Natural killer cell (primary cell): ENCODE data around the gene ECHS1. TPM values are rescaled to one million over a fixed set of nuclear protein-coding genes. Genes with fewer than 3 reads are reported as not detected.

Experiments
- ATAC-seq, 3 donors: fragments of 150-1000 bp in 2 of 3; fragments of 200-7000 bp in 1 of 3; cut with Tn5 transposase; 1 replicate in 1 of 3; 2 replicates in 2 of 3; pipeline ENCODE4 v1.10.0; 2021; ENCODE audit warnings: mild to moderate bottlenecking in 2 of 3, moderate library complexity in 2 of 3
- DNase-seq, 2 donors: peaks; one replicate each; pipeline versions ENCODE4 v3.0.0 to v3.0.0-alpha.2; 2013 to 2021; ENCODE audit warnings: mixed read lengths in 1 of 2
- H3K27ac ChIP-seq: one replicate; pipeline ENCODE4 v1.5.1; 2013; ENCODE audit warnings: mild to moderate bottlenecking, low read length
- H3K27me3 ChIP-seq: one replicate; pipeline ENCODE4 v1.6.1; 2013; ENCODE audit warnings: low read length; ENCODE audit not compliant: control insufficient read depth, insufficient read depth
- H3K36me3 ChIP-seq: one replicate; pipeline ENCODE4 v1.6.1; 2013; ENCODE audit warnings: low read length; ENCODE audit not compliant: control insufficient read depth, insufficient read depth
- H3K4me1 ChIP-seq: one replicate; pipeline ENCODE4 v1.6.1; 2013; ENCODE audit warnings: low read length; ENCODE audit not compliant: control insufficient read depth, insufficient read depth
- H3K4me3 ChIP-seq: one replicate; pipeline ENCODE4 v1.5.1; 2013; ENCODE audit warnings: low read length
- H3K9me3 ChIP-seq: one replicate; pipeline ENCODE4 v1.6.1; 2013; ENCODE audit warnings: low read length; ENCODE audit not compliant: control insufficient read depth, insufficient read depth
- H3K27ac Mint-ChIP-seq, 2 donors: one replicate each; pipeline ENCODE4 v1.8.0; 2022; ENCODE audit warnings: mild to moderate bottlenecking in 2 of 2, mixed read lengths in 2 of 2, moderate library complexity in 1 of 2
- H3K27me3 Mint-ChIP-seq, 2 donors: one replicate each; pipeline ENCODE4 v1.8.0; 2022; ENCODE audit warnings: low read depth in 2 of 2, mixed read lengths in 2 of 2
- H3K36me3 Mint-ChIP-seq: one replicate; pipeline ENCODE4 v1.8.0; 2022; ENCODE audit warnings: mixed read lengths
- H3K4me1 Mint-ChIP-seq, 2 donors: one replicate each; pipeline ENCODE4 v1.8.0; 2022; ENCODE audit warnings: mixed read lengths in 2 of 2
- H3K4me3 Mint-ChIP-seq: one replicate; pipeline ENCODE4 v1.8.0; 2022; ENCODE audit warnings: mild to moderate bottlenecking, moderate library complexity, mixed read lengths
- H3K9me3 Mint-ChIP-seq, 2 donors: one replicate each; pipeline ENCODE4 v1.8.0; 2022; ENCODE audit warnings: mixed read lengths in 2 of 2
- CTCF ChIP-seq: fragments of 200-600 bp; IDR thresholded peaks from one replicate; pipeline ENCODE4 v1.8.0; 2022; ENCODE audit warnings: antibody characterized with exemption
- WGBS: methylation state at CpG from one replicate; pipeline ENCODE4 v1.1.7; 2013; ENCODE audit warnings: missing lambda C conversion rate; ENCODE audit not compliant: insufficient coverage; 5-methylcytosine and 5-hydroxymethylcytosine counted together
- intact Hi-C: fragments of 100-400 bp; cut with micrococcal nuclease; formaldehyde crosslinking; loops from one replicate; pipeline ENCODE4 v1.14.2; 2022
- total RNA-seq, 4 donors: library from RNA; stranded (reverse); fragments of 120-200 nt in 1 of 4; gene quantifications; one replicate each; pipeline versions ENCODE4 v1.2.3 to v1.2.4, GENCODE V29; 2013 to 2022

ECHS1 gene
- total RNA-seq, 3 donors from 2014 or later (not counting 1 experiment from before 2014, with no cell fraction given), result 17.7 to 21.3 (median 19.9) TPM

GRCh38 chr10:133343558-133343957 lies 29.6 kb downstream of the ECHS1 start:
- WGBS, result 61% methylated on average over 9 of the region's 9 CpGs
- no peak overlapping the region for H3K4me3 Mint-ChIP-seq
- Histone ChIP-seq H3K9me3 (no peaks in the 10 kb centered on the region), H3K4me1 (no peaks in the 10 kb centered on the region), H3K4me3 (no peak overlapping the region), H3K36me3 (no peaks in the 10 kb centered on the region), H3K27ac (no peak overlapping the region), H3K27me3 (peaks cover 13% of the 10 kb centered on the region)
- no peaks in the 10 kb centered on the region for H3K4me1 Mint-ChIP-seq
- TF ChIP-seq CTCF, result no peak
- H3K36me3 Mint-ChIP-seq, result no peaks in the 10 kb centered on the region
- peaks cover 24 to 29% of the 10 kb centered on the region in 2 donors for H3K27me3 Mint-ChIP-seq
- H3K27ac Mint-ChIP-seq, result no peak overlapping the region
- ATAC-seq, result no peak
- no peak for DNase-seq
- intact Hi-C loops, result no loop called here
- H3K9me3 Mint-ChIP-seq, result no peaks in the 10 kb centered on the region

GRCh38 chr10:133342942-133343341 lies 30.2 kb downstream of the ECHS1 start:
- no peaks in the 10 kb centered on the region for H3K9me3 Mint-ChIP-seq
- H3K36me3 Mint-ChIP-seq, result no peaks in the 10 kb centered on the region
- H3K27ac Mint-ChIP-seq, result no peak overlapping the region
- H3K4me3 ChIP-seq, result no peak overlapping the region
- no peak overlapping the region for H3K4me3 Mint-ChIP-seq
- no peak for DNase-seq
- no peak for TF ChIP-seq CTCF
- ATAC-seq, result no peak
- H3K4me1 ChIP-seq, result peaks cover 3% of the 10 kb centered on the region
- no peak overlapping the region for H3K27ac ChIP-seq
- H3K27me3 Mint-ChIP-seq, result peaks cover 24 to 29% of the 10 kb centered on the region in 2 donors
- H3K4me1 Mint-ChIP-seq, result no peaks in the 10 kb centered on the region
- H3K27me3 ChIP-seq, result peaks cover 13% of the 10 kb centered on the region
- WGBS, result 79% methylated on average over 7 of the region's 8 CpGs
- intact Hi-C loops, result no loop called here
- H3K9me3 ChIP-seq, result no peaks in the 10 kb centered on the region
- no peaks in the 10 kb centered on the region for H3K36me3 ChIP-seq

- H3K9me3 ChIP-seq, result no peaks in the 10 kb centered on the region
- no peak overlapping the region for H3K27ac ChIP-seq
- intact Hi-C loops, result no loop called here
- Mint-ChIP-seq H3K4me1 (no peaks in the 10 kb centered on the region), H3K4me3 (no peak overlapping the region), H3K27me3 (peaks cover 24 to 29% of the 10 kb centered on the region in 2 donors), H3K9me3 (no peaks in the 10 kb centered on the region), H3K27ac (no peak overlapping the region), H3K36me3 (no peaks in the 10 kb centered on the region)
- peaks cover 13% of the 10 kb centered on the region for H3K4me1 ChIP-seq
- no peak for ATAC-seq
- no peak overlapping the region for H3K4me3 ChIP-seq
- no peaks in the 10 kb centered on the region for H3K36me3 ChIP-seq
- WGBS, result 90% methylated on average over 4 of the region's 4 CpGs
- no peak for DNase-seq
- H3K27me3 ChIP-seq, result peaks cover 18% of the 10 kb centered on the region
- TF ChIP-seq CTCF, result no peak
These were observed 31.2 kb downstream of the ECHS1 start for GRCh38 chr10:133341983-133342382.

GRCh38 chr10:133339708-133340380 lies 33.3 kb downstream of the ECHS1 start:
- ATAC-seq (no peak), DNase-seq (no peak)
- H3K4me1 ChIP-seq, result peaks cover 34% of the 10 kb centered on the region
- Mint-ChIP-seq H3K27me3 (peaks cover 16 to 18% of the 10 kb centered on the region in 2 donors), H3K4me1 (peaks cover 0 to 3% of the 10 kb centered on the region in 2 donors), H3K27ac (no peak overlapping the region), H3K9me3 (no peaks in the 10 kb centered on the region), H3K36me3 (no peaks in the 10 kb centered on the region), H3K4me3 (no peak overlapping the region)
- no peaks in the 10 kb centered on the region for H3K9me3 ChIP-seq
- TF ChIP-seq CTCF, result no peak
- no peak overlapping the region for H3K4me3 ChIP-seq
- H3K36me3 ChIP-seq, result no peaks in the 10 kb centered on the region
- peaks cover 19% of the 10 kb centered on the region for H3K27me3 ChIP-seq
- WGBS, result 94% methylated on average over 13 of the region's 13 CpGs
- H3K27ac ChIP-seq, result no peak overlapping the region
- intact Hi-C loops, result no loop called here
